Kasumi-1 (cell line): Measurements from ENCODE around the gene VOPP1.

ENCODE experiments used
- DNase-seq, 2 experiments: peaks; one replicate each; lab custom pipeline; 2025; lab: John Stamatoyannopoulos, UW

Gene VOPP1

GRCh38 chr7:55432939-55433784 is 139.1 kb downstream of the VOPP1 start:
- DNase-seq, result peak; percentile 43 to 68

DNA sequence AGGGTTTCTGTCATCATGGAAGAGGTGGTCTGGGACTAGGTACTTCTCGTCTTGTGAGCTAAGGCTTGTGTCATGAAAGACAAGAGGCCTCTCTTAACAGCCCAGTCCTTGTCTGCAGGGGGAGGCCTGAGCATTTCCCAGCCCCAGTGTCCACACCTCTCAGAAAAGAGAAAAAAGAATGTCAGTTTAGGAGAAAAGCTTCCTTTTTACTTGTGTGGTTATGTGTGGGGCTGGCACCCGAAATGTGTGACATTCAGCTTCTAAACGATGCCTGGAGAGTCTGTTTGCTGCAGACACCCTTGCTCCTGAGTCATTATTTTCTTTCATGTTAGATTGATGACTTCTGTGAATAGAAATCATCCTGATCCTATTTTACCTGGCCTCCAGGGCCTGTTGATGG is 139.8 kb downstream of the VOPP1 start:
- DNase-seq, result no peak

GRCh38 chr7:55431898-55432297 is 140.4 kb downstream of the VOPP1 start:
- no peak for DNase-seq

DNA sequence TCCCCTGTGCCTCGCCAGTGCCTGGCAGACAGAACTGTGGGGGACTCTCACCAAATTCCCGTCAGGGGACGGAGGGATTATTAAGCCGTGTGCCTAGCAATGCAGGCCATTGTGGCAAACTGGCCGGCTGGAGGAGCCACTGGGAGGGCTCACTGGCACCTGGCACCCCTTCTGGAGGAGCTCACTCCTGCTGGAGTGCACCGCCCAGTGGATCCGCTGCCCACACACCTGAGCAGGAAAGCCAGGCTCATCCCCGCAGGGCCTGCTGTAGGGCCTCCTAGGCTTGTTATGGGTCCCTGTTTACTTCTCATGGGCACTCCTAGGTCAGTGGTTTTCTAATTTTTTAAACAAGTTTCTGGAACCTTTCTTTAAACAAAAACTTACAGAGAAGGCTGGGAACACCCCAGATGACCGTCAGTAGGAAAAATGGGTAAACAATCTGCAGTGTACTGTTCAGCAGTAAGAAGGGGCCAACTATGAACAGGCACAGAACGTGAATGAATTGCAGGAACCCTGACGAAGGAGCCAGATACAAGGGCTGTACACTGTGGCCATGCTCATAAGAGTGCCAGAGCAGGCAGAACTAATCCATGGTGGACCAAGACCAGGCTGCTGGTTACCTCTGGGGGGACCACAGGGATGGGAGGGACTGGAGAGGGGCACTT is 142.3 kb downstream of the VOPP1 start:
- no peak for DNase-seq

DNA sequence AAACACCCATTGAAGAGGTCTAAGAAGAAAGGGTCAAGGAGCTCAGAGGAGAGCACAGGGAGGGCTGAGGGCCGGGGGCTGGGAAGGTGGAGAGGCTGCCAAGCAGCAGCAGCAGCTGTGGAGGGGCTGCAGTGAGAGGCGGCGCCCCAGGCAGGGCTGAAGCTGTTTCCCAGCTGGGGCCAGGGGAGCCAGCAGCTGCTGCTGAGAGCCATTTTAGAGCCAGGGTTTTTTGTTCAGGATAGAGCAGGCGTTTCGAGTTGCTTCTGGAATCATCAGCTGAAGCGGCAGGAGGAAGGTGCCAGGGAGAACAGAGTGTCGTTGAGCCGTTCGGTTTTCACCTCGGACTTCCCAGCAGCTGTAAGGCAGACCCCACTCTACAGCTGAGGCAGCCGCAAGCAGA is 144.5 kb downstream of the VOPP1 start:
- no peak for DNase-seq

DNA sequence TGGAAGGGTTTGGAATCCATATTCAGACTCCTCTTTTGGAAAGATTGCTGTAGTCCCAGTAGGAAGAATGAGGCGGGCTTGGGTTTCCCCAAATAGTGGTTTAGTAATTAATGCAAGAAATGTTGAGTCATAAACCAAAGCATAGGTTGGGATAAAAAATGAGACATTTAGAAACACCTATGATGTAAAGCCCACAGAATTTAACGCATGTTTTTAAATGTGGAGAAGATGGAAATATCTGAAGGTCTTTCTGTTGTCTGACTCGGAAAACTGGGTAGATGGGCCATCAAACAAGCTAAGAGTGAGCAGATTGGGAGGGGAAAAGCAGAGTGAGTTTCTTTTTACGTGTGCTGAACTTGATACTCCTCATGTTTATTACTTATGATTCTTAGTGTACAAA is 145.0 kb downstream of the VOPP1 start:
- no peak for DNase-seq

DNA sequence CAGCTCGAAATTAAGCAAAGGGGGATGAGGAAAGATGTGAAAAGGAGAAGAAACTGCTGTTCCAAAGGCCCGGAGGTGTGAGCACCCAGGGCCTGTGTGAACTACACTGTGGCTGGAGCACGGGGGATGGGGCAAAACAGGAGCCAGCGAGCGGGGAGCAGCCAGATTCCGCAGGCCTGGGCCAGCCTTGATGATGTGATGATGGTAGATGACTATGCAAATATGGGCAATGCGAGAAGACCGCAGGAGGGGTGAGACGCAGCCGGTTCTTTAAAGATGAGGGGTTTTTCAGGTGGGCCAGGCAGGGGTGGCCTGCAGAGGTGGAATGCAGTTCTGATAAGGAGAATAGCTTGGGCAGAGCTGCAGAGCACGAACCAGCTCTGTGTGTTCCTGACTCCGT is 145.6 kb downstream of the VOPP1 start:
- no peak for DNase-seq

- peak; percentile 91 to 96 for DNase-seq
Measured at GRCh38 chr7:55425141-55425752, 147.1 kb downstream of the VOPP1 start.

DNA sequence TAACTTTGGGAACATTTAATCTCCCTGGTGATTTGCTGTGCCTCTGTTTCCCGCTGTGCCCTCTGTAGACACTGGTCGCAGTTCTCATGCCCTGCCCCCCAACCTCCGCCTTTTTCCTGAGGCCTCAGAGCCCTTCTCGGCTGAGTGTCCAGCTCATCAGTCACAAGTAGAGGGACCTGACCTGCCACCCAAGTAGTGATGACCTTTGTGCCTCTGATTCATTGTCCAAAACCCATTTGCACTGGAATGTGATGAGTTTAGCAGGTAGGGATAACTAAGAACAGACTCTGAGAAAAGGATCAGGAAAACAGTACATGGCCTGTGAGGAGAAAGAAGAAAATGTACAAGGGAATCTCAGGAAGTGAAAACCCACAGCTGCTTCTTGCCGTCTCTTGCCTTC is 148.4 kb downstream of the VOPP1 start:
- no peak for DNase-seq

DNA sequence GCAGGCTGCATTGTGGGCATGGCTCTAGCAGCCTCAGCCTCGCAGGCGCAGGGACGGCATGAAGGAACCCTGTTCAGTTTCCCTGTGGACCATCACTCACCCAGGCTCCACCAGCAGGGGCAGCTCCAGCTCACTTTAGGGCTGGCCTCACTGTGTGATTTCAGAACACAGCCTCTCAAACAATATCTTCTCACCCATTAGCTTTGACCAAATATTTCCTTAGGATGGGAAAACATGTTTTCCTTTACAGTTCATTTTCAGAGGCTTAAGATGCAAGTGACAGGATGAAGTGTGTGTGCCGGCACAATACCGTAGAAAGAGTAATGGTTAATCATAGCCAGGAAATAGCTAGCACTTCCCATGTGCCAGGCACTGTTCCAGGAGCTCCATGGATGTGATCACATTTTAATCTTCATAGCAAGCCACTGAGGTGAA is 149.0 kb downstream of the VOPP1 start:
- no peak for DNase-seq
